ENCODE measurements around the gene TGOLN2. TPM values are rescaled to one million over a fixed set of nuclear protein-coding genes. Genes with fewer than 3 reads are reported as not detected.

The TGOLN2 gene
- total and polyA plus RNA-seq, 10 of the 15 experiments (the other 5 are each of a cell fraction or from before 2014, with no cell fraction given): 13.8 to 92.3 (median 49.4) TPM

GRCh38 chr2:85367180-85367579 is 39.4 kb upstream of the TGOLN2 start:
- H3K4me1 ChIP-seq (ENCODE audit: control insufficient read depth, insufficient read depth, low read length): no peaks in the 10 kb centered on the region
- DNase-seq (ENCODE audit: low read depth, low spot score): no peak
- no peak overlapping the region for H3K27ac ChIP-seq (ENCODE audit: control insufficient read depth, insufficient read depth)
- H3K36me3 ChIP-seq (ENCODE audit: control insufficient read depth in 2 of 2, insufficient read depth in 2 of 2, low read length in 1 of 2): no peaks in the 10 kb centered on the region; a peak in 2 of 4 replicates
- FAIRE-seq: no peak
- intact Hi-C loops (cut with micrococcal nuclease; ENCODE audit: unreplicated experiment) (no loop called here), in situ Hi-C loops (cut with MboI) (no loop called here)
- no peaks in the 10 kb centered on the region for H3K79me2 ChIP-seq (ENCODE audit: control insufficient read depth, insufficient read depth, low read length)
- SMC1A ChIA-PET (ENCODE audit: uncharacterized antibody, unreplicated experiment): interaction anchor here (0.7 to 1.5 kb wide), 2 partner anchors 11 to 17 kb away, joined by 3 to 8 read pairs; no protein-coding TSS in a partner anchor
- H3K9ac ChIP-seq (ENCODE audit: control insufficient read depth, insufficient read depth, low read length): no peak overlapping the region
- POLR2A ChIA-PET: no interaction called here
- no TSS peak for BruUV-seq (replicated peaks)
- no peak overlapping the region for H3K4me2 ChIP-seq (ENCODE audit: control insufficient read depth, insufficient read depth)
- CTCF ChIA-PET: interaction anchor here (2.0 kb wide), 1 partner anchor 12 kb away, joined by 8 read pairs; the partner anchor contains the start of genes ELMOD3 and RETSAT
- H3K4me3 ChIP-seq: no peak overlapping the region
- H4K20me1 ChIP-seq (ENCODE audit: control insufficient read depth, insufficient read depth): no peaks in the 10 kb centered on the region
- no peaks in the 10 kb centered on the region for H3K9me3 ChIP-seq (replicated peaks; ENCODE audit: control insufficient read depth, insufficient read depth, low read length)
- H3K27me3 ChIP-seq (replicated peaks in 1 of 2; ENCODE audit: control insufficient read depth in 2 of 2, insufficient read depth in 2 of 2, low read length in 1 of 2): no peaks in the 10 kb centered on the region
- ATAC-seq: no peak
- 59% methylated on average over 5 of the region's 5 CpGs for WGBS (ENCODE audit: insufficient coverage, insufficient replicate concordance, low lambda C conversion rate, missing lambda C conversion rate)
- H2AFZ ChIP-seq (ENCODE audit: control insufficient read depth, low read depth, low read length): no peak overlapping the region
- RAD21 ChIA-PET (ENCODE audit: unreplicated experiment): interaction anchor here (1.4 kb wide), 1 partner anchor 185 kb away, joined by 3 read pairs; no protein-coding TSS in a partner anchor
- TF ChIP-seq, protein P1, sequence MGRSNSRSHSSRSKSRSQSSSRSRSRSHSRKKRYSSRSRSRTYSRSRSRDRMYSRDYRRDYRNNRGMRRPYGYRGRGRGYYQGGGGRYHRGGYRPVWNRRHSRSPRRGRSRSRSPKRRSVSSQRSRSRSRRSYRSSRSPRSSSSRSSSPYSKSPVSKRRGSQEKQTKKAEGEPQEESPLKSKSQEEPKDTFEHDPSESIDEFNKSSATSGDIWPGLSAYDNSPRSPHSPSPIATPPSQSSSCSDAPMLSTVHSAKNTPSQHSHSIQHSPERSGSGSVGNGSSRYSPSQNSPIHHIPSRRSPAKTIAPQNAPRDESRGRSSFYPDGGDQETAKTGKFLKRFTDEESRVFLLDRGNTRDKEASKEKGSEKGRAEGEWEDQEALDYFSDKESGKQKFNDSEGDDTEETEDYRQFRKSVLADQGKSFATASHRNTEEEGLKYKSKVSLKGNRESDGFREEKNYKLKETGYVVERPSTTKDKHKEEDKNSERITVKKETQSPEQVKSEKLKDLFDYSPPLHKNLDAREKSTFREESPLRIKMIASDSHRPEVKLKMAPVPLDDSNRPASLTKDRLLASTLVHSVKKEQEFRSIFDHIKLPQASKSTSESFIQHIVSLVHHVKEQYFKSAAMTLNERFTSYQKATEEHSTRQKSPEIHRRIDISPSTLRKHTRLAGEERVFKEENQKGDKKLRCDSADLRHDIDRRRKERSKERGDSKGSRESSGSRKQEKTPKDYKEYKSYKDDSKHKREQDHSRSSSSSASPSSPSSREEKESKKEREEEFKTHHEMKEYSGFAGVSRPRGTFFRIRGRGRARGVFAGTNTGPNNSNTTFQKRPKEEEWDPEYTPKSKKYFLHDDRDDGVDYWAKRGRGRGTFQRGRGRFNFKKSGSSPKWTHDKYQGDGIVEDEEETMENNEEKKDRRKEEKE (IDR thresholded peaks at IDR 0.05): no peak
- TF ChIP-seq, protein P2, sequence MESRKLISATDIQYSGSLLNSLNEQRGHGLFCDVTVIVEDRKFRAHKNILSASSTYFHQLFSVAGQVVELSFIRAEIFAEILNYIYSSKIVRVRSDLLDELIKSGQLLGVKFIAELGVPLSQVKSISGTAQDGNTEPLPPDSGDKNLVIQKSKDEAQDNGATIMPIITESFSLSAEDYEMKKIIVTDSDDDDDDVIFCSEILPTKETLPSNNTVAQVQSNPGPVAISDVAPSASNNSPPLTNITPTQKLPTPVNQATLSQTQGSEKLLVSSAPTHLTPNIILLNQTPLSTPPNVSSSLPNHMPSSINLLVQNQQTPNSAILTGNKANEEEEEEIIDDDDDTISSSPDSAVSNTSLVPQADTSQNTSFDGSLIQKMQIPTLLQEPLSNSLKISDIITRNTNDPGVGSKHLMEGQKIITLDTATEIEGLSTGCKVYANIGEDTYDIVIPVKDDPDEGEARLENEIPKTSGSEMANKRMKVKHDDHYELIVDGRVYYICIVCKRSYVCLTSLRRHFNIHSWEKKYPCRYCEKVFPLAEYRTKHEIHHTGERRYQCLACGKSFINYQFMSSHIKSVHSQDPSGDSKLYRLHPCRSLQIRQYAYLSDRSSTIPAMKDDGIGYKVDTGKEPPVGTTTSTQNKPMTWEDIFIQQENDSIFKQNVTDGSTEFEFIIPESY (IDR thresholded peaks at IDR 0.05): no peak
- TF ChIP-seq TBL1XR1 (IDR thresholded peaks at IDR 0.05; ENCODE audit: low read depth, low read length) (no peak), SPI1 (IDR thresholded peaks at IDR 0.05; ENCODE audit: borderline replicate concordance, insufficient read depth, low read depth, low read length) (no peak), STAT3 (IDR thresholded peaks at IDR 0.05; ENCODE audit: low read depth, low read length) (no peak), NR2C1 (IDR thresholded peaks at IDR 0.05) (no peak), SMAD5 (IDR thresholded peaks at IDR 0.05; ENCODE audit: low read depth) (no peak), PAX5 (IDR thresholded peaks at IDR 0.05; ENCODE audit: borderline replicate concordance, low read depth, low read length) (no peak), E2F8 (IDR thresholded peaks at IDR 0.05; ENCODE audit: low read depth, partially characterized antibody) (no peak), SRF (IDR thresholded peaks at IDR 0.05; ENCODE audit: low read depth in 2 of 2, low read length in 2 of 2) (no peak), EP300 (IDR thresholded peaks at IDR 0.05; ENCODE audit: borderline replicate concordance in 1 of 2, control insufficient read depth in 1 of 2, low read depth in 2 of 2, low read length in 2 of 2) (no peak)
- TF ChIP-seq, protein P3, sequence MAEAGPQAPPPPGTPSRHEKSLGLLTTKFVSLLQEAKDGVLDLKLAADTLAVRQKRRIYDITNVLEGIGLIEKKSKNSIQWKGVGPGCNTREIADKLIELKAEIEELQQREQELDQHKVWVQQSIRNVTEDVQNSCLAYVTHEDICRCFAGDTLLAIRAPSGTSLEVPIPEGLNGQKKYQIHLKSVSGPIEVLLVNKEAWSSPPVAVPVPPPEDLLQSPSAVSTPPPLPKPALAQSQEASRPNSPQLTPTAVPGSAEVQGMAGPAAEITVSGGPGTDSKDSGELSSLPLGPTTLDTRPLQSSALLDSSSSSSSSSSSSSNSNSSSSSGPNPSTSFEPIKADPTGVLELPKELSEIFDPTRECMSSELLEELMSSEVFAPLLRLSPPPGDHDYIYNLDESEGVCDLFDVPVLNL (IDR thresholded peaks at IDR 0.05; ENCODE audit: low read depth, low read length): no peak
- TF ChIP-seq, protein P4, sequence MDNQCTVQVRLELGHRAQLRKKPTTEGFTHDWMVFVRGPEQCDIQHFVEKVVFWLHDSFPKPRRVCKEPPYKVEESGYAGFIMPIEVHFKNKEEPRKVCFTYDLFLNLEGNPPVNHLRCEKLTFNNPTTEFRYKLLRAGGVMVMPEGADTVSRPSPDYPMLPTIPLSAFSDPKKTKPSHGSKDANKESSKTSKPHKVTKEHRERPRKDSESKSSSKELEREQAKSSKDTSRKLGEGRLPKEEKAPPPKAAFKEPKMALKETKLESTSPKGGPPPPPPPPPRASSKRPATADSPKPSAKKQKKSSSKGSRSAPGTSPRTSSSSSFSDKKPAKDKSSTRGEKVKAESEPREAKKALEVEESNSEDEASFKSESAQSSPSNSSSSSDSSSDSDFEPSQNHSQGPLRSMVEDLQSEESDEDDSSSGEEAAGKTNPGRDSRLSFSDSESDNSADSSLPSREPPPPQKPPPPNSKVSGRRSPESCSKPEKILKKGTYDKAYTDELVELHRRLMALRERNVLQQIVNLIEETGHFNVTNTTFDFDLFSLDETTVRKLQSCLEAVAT (IDR thresholded peaks at IDR 0.05): no peak
